Gastrocnemius medialis (tissue), 4 donors: ENCODE measurements around the gene CLPTM1L.

Experiments
- CTCF ChIP-seq, 5 experiments: fragments of 450-650 bp in 3 of 5; fragments of 200-600 bp in 2 of 5; sonication (generic) in 2 of 5; IDR thresholded peaks in 4 of 5; conservative IDR thresholded peaks in 1 of 5; 1 replicate in 4 of 5; 2 replicates in 1 of 5; pipeline ENCODE4 v1.5.1; 2016 to 2019; ENCODE audit warnings: antibody characterized with exemption in 5 of 5, mild to moderate bottlenecking in 3 of 5, moderate library complexity in 3 of 5
- POLR2A ChIP-seq, 2 donors: fragments of 450-650 bp; IDR thresholded peaks; one replicate each; pipeline ENCODE4 v1.6.1; 2017; ENCODE audit warnings: antibody characterized with exemption in 2 of 2, mild to moderate bottlenecking in 2 of 2, moderate library complexity in 2 of 2

GRCh38 chr5:1345876-1346626, 1.2 kb upstream of the CLPTM1L start:
- no peak for TF ChIP-seq POLR2A (IDR thresholded peaks at IDR 0.05)
- TF ChIP-seq CTCF (IDR thresholded peaks at IDR 0.05 in 4 of 5, conservative IDR thresholded peaks at IDR 0.05 in 1 of 5): no peak
